A673 (cell line): ENCODE results near the gene SLC16A12.

Source experiments
- CTCF ChIP-seq: fragments of 300-800, 200-600 bp; sonication (generic); conservative IDR thresholded peaks from 2 replicates; pipeline ENCODE4 v1.5.1; 2017; ENCODE audit warnings: low read depth, mild to moderate bottlenecking, antibody characterized with exemption, low read length, moderate library complexity, mixed read lengths
- EZH2 ChIP-seq: fragments of 200-600 bp; sonication (generic); IDR thresholded peaks from 2 replicates; pipeline ENCODE4 v1.6.1; 2017; ENCODE audit warnings: borderline replicate concordance, low read depth, mild to moderate bottlenecking, mixed read lengths, antibody characterized with exemption, low read length; ENCODE audit not compliant: poor library complexity, severe bottlenecking

GRCh38 chr10:89522463-89522862, 12.9 kb downstream of the SLC16A12 start:
- TF ChIP-seq CTCF (no peak), EZH2 (no peak)
